Globus pallidus (tissue), 1 donor: ENCODE data around the gene MYRIP.
"Not testable (repeated sequence)": the region's sequence is repeated elsewhere in the genome, so short reads cannot be mapped to it uniquely, and the experiment has no call there.

Source experiments
- DNase-seq: peaks from one replicate; pipeline ENCODE4 v3.0.0-alpha.2; 2015; ENCODE audit warnings: low spot score

Gene MYRIP

DNA sequence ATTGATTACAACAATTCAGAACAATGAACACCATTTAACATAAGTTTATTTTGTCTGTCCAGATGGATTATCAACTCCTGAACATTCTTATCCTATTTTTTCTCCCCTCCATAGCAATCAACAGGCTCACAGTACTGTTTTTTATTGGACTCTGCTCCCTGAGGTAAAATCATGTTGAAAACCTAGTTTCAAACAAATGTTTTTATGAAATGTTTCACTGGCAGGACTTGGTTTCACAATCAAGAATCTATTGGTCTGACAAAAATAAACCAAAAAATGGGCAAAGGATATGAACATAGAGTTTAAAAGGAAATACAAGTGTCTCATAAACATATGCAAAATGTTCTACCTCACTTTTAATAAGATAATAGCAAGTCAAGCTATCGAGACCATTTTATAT is 2.6 kb upstream of the MYRIP start:
- DNase-seq = no peak

GRCh38 chr3:39808467-39809180 is 785 bp upstream of the MYRIP start:
- peak; percentile 26 for DNase-seq

- DNase-seq = no peak
Observed at GRCh38 chr3:39809995-39810595, 686 bp downstream of the MYRIP start.

DNA sequence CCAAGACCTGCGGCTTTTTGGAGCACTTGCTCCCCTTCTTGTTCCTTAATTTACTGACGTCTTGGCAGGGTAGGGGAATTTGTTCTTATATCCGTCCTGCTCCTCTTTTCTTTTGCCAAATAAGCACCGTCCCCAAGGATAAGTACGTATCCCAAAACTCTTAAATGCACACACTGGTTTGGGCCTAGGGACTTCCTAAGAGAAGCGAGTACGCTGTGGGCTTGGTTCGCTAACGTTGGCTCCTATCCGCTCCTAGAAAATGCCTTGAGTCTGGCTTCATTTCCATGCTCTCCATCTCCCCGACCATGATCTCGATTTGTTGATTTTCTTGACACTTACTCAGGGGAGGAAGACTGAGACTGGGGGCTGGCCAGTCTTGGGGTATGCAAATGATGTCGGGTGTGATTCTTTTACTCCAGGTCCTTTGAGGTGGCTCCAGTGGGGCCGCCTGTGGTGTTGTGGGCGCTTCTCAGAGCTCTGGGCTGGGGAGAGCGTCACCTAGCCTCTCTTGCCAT is 1.3 kb downstream of the MYRIP start:
- DNase-seq = no peak

GRCh38 chr3:39811561-39811960 is 2.2 kb downstream of the MYRIP start:
- DNase-seq = no peak

DNA sequence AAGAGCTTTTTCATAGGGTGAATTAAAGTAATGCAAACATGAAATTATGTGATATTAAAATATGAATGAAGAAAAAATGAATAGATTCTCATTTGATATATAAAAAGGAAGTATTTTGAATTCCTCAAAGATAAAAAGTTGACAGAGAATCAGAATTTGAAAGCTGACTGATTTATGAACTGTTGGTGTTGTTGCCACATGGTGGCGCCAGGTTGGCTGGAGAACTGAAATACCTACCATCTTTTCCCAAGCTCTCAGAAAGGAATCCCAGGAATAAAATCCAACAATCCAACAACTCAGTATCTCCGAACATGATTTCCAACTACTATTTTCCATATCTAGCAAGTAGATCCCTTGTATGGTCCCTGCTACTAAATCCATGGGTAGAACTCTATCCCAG is 3.1 kb downstream of the MYRIP start:
- no peak for DNase-seq

- DNase-seq = no peak
Observed at GRCh38 chr3:39814007-39814406, 4.6 kb downstream of the MYRIP start.

DNA sequence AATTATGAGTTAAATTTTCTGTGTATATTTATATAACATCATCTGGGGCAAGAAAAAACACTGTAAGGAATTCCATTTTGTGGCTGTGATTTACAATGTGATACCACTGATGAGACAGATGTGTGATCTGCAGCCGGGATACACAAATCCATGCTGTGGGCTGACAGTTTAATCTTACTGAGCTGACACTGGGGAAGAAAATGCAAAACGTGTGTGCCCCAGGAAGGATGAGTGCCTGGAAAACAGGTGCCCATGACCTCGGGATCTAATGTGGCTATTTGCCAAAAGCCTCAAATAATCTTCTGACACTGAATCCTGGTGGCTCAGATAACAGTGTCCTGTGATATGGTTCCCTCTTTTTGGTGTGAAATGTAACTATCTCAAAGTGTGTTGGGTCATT is 10.5 kb downstream of the MYRIP start:
- DNase-seq = no peak

- not testable (repeated sequence) for DNase-seq
Observed at GRCh38 chr3:39833764-39834163, 24.4 kb downstream of the MYRIP start.

DNA sequence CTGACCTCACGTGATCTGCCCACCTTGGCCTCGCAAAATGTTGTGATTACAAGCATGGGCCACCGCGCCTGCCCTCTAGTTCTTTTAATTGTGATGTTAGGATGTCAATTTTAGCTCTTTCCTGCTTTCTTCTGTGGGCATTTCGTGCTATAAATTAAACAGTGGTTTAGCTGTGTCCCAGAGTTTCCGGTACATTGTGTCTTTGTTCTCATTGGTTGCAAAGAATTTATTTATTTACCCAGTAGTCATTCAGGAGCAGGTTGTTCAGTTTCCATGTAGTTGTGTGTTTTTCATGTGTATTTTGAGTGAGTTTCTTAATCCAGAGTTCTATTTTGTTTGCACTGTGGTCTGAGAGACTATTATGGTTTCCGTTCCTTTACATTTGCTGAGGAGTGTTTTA is 30.1 kb downstream of the MYRIP start:
- DNase-seq = no peak

DNA sequence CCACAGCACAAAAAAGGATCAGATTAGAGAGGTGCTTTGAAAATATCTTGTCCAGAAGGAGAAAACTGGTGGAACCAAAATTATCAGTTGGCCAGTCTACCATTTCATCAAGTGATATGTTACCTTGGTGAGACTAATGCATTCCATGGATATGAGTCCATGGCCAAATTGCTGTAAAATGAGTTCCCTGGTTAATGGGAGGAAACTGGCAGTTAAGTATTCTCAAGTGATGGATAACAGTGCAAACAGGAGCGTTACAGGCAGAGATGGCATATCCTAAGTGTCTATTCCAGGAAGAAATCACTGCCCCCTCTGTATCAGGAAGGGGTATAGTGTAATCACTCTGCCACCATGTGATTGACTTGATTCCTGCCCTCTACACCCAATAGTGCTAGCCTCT is 34.0 kb downstream of the MYRIP start:
- no peak for DNase-seq

DNA sequence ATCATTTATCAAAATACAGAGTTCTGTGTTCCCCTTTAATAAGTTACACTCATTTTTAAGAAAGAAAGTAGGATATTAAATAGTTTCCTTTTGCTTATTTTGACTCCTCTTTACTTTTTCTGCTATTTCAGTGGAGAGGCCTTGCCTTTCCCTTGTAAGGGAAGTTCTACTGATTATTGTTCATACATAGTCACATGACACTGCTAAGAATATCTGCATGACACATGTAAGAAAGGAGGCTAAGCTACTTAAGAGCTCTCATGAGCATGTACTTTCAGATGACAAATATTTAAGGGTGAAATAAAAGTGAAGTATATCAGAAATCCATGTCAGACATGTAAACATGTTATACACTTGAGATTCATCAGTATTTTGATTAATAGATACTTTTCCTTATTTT is 39.0 kb downstream of the MYRIP start:
- DNase-seq = no peak

DNA sequence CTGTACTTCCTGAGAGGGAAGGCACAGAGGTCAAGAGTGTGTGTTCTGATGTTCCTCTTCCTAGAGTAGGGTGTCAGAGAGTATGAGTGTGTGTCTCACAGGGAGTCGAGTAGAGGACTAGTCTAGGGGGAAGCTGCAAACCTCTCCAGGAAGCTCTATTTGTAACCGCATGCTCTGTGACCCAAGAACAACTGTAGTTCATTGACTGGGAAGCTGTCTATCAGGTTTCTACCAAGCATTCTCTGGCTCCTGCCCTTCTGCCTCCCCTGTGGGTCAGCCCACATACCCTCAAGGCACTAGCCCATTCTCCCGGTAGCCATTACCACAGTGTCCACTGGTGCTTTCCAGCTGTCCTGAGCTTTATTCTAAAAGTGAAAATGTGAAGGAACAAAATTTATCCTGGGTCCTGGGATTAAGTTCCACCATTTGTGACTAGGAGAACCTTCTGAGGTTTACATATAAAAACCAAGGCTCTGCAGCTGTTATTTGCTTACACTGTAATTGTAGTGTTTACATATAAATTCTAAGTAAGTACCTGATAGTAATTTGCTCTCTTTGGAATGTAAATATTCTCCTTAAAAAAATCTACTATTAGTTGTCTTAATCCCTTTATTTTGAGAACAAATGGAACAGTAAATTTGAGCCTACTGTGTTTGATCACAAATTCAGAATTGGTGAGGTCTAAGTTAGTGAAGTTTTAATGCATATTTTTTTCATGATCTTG is 40.7 kb downstream of the MYRIP start:
- no peak for DNase-seq

DNA sequence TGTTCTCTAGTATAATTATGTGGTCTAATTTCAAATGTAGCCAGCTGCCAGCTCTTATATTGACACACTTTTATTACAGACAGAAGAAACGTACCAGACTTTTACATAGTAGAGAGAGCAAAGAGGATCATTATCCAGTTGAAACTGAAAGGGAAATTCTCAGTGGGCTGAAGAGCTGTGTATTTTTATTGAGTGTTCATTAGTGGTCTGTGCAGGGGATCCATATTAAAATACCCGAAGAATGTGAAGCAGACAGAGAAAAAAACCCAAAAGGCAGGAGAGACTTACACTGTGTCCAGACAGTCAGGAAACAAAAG is 41.3 kb downstream of the MYRIP start:
- DNase-seq = no peak

GRCh38 chr3:39855517-39855916 is 46.1 kb downstream of the MYRIP start:
- DNase-seq = no peak

GRCh38 chr3:39869890-39870289 is 60.5 kb downstream of the MYRIP start:
- no peak for DNase-seq

- no peak for DNase-seq
Observed at GRCh38 chr3:39870706-39871105, 61.3 kb downstream of the MYRIP start.

GRCh38 chr3:39879581-39879980 is 70.2 kb downstream of the MYRIP start:
- no peak for DNase-seq

DNA sequence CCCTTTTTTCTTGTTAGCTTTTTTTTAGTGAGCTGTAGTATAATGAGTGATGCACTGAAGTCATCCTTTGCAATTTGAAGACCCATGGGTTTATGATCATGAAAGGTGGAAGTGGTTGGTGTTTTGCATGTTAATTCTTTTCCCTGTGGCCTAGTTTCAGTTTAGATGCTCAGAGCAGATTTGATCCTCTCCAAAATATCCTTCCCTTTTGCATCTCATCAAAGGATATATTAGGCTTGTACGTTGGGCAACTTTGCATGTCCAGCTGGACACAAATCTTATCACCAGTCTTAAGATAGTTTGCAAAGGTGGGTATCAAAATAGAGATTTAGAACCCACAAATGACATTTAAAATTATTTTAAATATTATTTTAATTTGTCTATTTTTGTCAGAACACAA is 72.7 kb downstream of the MYRIP start:
- DNase-seq = no peak

DNA sequence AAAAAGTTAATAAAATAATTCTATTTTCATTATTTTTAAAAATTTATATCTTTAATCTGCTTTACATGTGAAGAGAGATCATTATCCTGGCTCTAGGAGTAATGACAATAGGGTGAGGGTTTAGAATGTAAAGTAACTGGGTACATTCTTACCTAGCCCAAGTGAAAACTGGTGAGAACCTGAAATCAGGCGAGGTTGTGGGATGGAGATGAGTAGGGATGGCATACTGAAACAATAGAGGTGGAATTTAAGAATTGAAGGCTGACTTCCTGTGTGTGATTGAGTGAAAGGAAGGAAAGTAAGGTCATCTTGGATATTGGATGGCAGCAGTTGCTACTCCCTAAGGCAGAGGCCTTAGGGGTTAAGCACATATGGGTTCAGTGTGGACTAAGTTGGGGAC is 82.7 kb downstream of the MYRIP start:
- DNase-seq = no peak

GRCh38 chr3:39896184-39896583 is 86.8 kb downstream of the MYRIP start:
- no peak for DNase-seq

DNA sequence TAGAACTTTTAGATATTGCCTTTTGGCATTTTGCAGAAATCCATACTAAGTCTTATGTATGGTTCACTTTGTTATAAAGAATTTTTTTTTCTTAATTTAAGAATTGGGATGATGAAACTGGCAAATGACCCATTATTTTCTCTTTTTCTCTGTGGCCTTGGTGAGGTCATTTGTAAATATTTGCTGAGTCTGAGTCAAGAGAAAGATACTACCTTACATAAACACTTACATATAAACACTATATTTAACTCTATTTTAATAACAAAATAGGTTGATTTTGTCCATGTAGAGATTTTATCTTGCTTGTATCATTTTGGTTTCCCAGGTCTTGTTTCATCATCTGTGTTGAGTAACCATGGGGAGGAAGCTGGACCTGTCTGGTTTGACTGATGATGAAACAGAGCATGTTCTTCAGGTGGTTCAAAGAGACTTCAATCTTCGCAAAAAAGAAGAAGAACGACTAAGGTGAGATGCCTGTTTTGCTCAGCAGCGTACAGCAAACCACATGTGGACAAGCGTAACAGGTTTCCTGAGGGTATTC is 91.1 kb downstream of the MYRIP start:
- DNase-seq = no peak

DNA sequence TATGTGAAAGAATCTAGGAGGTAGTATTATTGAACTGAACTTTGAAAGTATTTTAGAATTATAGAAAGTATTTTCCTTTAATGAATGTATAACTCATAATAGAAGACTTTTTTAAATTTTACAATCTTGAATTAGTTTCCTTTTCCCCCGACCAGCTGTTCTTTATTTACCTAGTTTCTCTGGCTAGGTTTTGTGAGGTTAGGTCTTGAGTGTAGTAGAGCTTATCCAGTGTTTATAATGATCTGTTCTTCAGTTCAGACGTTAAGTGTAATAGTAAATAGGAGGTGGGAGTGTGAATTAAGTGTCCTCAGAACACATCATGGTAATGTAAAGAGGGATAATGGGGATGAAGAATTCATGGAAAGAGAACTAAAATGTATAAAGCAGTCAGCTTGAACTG is 93.8 kb downstream of the MYRIP start:
- DNase-seq = no peak
